ENCODE measurements around the gene CLK1. TPM values are rescaled to one million over a fixed set of nuclear protein-coding genes. Genes with fewer than 3 reads are reported as not detected.

Gene CLK1
- 44.6 and 82.1 TPM in 2 replicates for total RNA-seq

GRCh38 chr2:200864176-200865034 lies at the start of gene CLK1:
Gene CLK1 (minus strand): TSS chr2:200864658. CDS start chr2:200861862, 2,796 bp downstream.

GRCh38 chr2:200888704-200889625 lies 24.5 kb upstream of the CLK1 start, which contains the start of the genes NIF3L1 and PPIL3:
Gene NIF3L1 (plus strand): TSS chr2:200889371. CDS start chr2:200891944, 2,573 bp downstream.
Gene PPIL3 (minus strand): TSS chr2:200889077. CDS start chr2:200887615, 1,462 bp downstream.

GRCh38 chr2:200811333-200812121 lies 52.9 kb downstream of the CLK1 start, which contains the start of gene BZW1:
Gene BZW1 (plus strand): TSS chr2:200811910. CDS start chr2:200813218, 1,308 bp downstream.

Small RNA genes lying within 50 kb of the gene (small RNA-seq; reads per million reads assigned to genes)
- gene RF00019 (not detected), gene RNA5SP115 (0.17 reads per million), gene RNU6-312P (not detected), gene RNU6-31P (not detected), gene RNU6-762P (not detected)

Other genes starting within 250 kb of the CLK1 start
- gene BZW1, start 52.7 kb downstream of the CLK1 start, total RNA-seq, result 358 and 599 TPM in 2 replicates
- gene PPIL3, start 24.4 kb upstream of the CLK1 start, total RNA-seq, result 20.9 and 59.3 TPM in 2 replicates
- 20.0 and 21.9 TPM in 2 replicates for gene NIF3L1, start 24.7 kb upstream of the CLK1 start, total RNA-seq
- gene ORC2, start 99.0 kb upstream of the CLK1 start, total RNA-seq, result 12.2 and 15.2 TPM in 2 replicates
- 7.5 and 10.1 TPM in 2 replicates for gene HYCC2, start 207.0 kb upstream of the CLK1 start, total RNA-seq
- 47.5 and 53.5 TPM in 2 replicates for gene NDUFB3, start 207.3 kb upstream of the CLK1 start, total RNA-seq